ENCODE data around the gene BARX2. TPM values are rescaled to one million over a fixed set of nuclear protein-coding genes. Genes with fewer than 3 reads are reported as not detected.

BARX2 gene
- total RNA-seq, 1 donor from 2014 or later = 0.18 TPM

DNA sequence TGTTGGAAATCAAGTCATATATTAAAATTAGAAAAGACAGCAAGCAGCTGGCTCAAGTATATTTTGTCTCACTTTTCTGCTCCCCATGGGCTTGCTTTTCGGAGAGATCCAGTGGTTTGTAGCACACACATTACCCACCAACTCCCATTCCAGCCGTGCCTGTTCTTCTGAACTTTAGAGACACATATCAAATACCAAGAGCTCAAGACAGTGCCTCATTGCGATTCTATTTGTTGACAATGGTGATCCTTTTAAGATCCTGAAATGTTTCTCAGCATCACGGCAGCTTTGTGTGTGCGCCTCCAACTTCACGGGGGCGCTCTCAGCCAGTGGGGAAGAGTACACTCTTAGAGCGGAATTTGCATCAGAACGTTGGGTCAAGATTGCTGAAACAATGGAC, 52.9 kb downstream of the BARX2 start:
- H3K27me3 Mint-ChIP-seq (ENCODE audit: unreplicated experiment) = no peaks in the 10 kb centered on the region
- DNase-seq (ENCODE audit: low spot score) = no peak
- no peak overlapping the region for H3K27ac Mint-ChIP-seq (ENCODE audit: unreplicated experiment)
- H3K9me3 Mint-ChIP-seq (ENCODE audit: unreplicated experiment) = peaks cover 7% of the 10 kb centered on the region
- H3K36me3 Mint-ChIP-seq (ENCODE audit: low read depth, unreplicated experiment) = no peaks in the 10 kb centered on the region
- no peak overlapping the region for H3K4me3 Mint-ChIP-seq (ENCODE audit: unreplicated experiment)
- H3K4me1 Mint-ChIP-seq (ENCODE audit: unreplicated experiment) = peaks cover 10% of the 10 kb centered on the region
- TF ChIP-seq, protein P1, sequence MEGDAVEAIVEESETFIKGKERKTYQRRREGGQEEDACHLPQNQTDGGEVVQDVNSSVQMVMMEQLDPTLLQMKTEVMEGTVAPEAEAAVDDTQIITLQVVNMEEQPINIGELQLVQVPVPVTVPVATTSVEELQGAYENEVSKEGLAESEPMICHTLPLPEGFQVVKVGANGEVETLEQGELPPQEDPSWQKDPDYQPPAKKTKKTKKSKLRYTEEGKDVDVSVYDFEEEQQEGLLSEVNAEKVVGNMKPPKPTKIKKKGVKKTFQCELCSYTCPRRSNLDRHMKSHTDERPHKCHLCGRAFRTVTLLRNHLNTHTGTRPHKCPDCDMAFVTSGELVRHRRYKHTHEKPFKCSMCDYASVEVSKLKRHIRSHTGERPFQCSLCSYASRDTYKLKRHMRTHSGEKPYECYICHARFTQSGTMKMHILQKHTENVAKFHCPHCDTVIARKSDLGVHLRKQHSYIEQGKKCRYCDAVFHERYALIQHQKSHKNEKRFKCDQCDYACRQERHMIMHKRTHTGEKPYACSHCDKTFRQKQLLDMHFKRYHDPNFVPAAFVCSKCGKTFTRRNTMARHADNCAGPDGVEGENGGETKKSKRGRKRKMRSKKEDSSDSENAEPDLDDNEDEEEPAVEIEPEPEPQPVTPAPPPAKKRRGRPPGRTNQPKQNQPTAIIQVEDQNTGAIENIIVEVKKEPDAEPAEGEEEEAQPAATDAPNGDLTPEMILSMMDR (IDR thresholded peaks at IDR 0.05; ENCODE audit: unreplicated experiment) = no peak

DNA sequence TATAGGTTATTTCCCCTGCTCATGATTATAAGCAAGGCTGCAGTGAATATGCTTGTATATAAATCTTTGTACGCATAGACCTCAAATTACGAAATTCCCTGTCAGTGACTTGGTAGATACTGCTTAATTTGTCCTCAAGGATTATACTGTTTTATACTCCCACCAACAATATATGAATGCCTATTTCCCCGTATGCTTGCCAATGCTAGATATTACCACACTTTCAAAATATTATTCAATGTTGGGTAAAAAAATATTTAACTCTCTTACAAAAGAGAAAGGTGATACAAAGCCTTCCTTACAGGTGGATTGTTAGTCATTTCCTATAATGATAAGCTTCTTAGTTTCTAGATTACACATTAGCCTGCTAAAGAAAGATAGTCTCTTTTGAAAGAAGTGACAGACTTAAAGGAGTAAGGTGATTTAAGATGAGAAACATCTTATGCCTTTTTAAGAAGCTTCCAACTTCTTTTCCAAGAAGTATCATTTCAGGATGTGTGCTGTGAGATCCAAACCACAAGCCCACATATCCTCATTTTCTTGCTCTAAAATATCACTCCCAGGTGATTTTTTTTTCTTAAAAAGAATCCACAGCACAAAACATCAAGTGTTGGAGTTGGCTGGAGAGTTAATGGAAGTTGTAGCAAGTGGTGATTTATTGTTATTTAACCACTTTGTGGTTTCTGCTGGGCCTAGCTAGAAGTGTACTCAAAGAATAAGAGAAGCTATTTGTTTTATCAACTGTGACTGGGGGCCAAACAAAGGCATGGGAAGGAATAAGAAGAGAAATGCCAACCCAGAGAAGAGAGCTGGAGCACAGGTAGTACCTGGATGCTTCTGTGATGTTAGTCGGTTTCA, 59.2 kb downstream of the BARX2 start:
- Mint-ChIP-seq H3K27me3 (ENCODE audit: unreplicated experiment) (peaks cover 3% of the 10 kb centered on the region), H3K9me3 (ENCODE audit: unreplicated experiment) (peaks cover 7% of the 10 kb centered on the region), H3K4me3 (ENCODE audit: unreplicated experiment) (no peak overlapping the region), H3K4me1 (ENCODE audit: unreplicated experiment) (peaks cover 7% of the 10 kb centered on the region), H3K36me3 (ENCODE audit: low read depth, unreplicated experiment) (no peaks in the 10 kb centered on the region), H3K27ac (ENCODE audit: unreplicated experiment) (no peak overlapping the region)
- TF ChIP-seq, protein P1 (IDR thresholded peaks at IDR 0.05; ENCODE audit: unreplicated experiment) = no peak
- no peak for DNase-seq (ENCODE audit: low spot score)

DNA sequence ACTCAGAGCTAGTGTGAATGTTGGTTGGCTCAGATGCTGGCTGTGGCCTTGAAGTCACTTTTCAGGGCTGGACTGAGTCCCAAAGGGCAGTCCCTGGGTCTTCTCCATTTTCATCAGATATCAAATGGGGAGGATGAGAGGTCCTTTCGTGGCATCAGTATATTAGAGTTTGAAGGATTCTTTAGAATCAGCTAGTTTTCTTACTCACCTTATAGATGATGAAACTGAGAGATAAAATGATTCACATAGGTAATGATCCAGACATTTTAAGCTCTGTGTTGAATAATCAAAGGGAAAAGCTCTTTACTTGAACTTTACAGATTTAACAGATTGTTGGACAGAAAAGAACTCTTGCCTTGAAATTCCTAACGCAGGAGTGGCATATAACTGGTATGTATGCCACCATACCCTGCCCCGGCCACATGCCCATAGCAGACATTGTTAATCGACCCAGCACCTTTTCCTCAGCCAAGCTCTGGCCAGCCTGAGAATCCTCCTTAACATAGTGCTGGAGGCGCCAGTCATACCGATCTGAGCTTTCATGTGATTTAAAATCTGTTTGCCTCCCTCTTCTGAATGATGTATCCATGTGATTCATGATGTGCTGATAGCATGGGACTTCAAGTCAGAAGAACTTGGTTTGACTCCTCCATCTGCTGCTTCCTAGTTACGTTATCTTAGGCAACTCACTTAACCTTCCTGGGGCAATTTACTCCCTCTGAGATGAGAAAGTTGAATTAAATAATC, 60.0 kb downstream of the BARX2 start:
- TF ChIP-seq, protein P1 (IDR thresholded peaks at IDR 0.05; ENCODE audit: unreplicated experiment) = no peak
- H3K27ac Mint-ChIP-seq (ENCODE audit: unreplicated experiment) = no peak overlapping the region
- no peaks in the 10 kb centered on the region for H3K36me3 Mint-ChIP-seq (ENCODE audit: low read depth, unreplicated experiment)
- peaks cover 3% of the 10 kb centered on the region for H3K27me3 Mint-ChIP-seq (ENCODE audit: unreplicated experiment)
- H3K4me3 Mint-ChIP-seq (ENCODE audit: unreplicated experiment) = no peak overlapping the region
- H3K4me1 Mint-ChIP-seq (ENCODE audit: unreplicated experiment) = peaks cover 7% of the 10 kb centered on the region
- peaks cover 5% of the 10 kb centered on the region for H3K9me3 Mint-ChIP-seq (ENCODE audit: unreplicated experiment)
- no peak for DNase-seq (ENCODE audit: low spot score)

DNA sequence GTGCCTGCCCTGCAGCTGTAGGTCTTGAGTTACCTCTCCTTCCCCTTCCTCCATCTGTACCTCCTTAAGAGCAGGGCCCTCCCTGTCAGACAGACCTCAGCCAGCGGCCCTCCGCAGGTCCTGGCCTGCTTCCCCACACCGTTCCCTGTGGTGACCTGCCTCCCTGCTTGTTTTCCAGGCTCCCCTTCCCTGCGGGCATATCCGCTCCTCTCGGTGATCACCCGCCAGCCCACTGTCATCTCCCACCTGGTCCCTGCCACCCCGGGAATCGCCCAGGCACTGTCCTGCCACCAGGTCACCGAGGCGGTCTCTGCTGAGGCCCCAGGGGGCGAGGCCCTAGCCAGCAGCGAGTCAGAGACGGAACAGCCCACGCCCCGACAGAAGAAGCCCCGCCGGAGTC, 60.9 kb downstream of the BARX2 start:
- Mint-ChIP-seq H3K27me3 (ENCODE audit: unreplicated experiment) (peaks cover 3% of the 10 kb centered on the region), H3K4me1 (ENCODE audit: unreplicated experiment) (peaks cover 7% of the 10 kb centered on the region), H3K36me3 (ENCODE audit: low read depth, unreplicated experiment) (no peaks in the 10 kb centered on the region), H3K9me3 (ENCODE audit: unreplicated experiment) (no peaks in the 10 kb centered on the region), H3K4me3 (ENCODE audit: unreplicated experiment) (no peak overlapping the region), H3K27ac (ENCODE audit: unreplicated experiment) (no peak overlapping the region)
- TF ChIP-seq, protein P1 (IDR thresholded peaks at IDR 0.05; ENCODE audit: unreplicated experiment) = no peak
- DNase-seq (ENCODE audit: low spot score) = no peak

Data from endothelial cell (in vitro differentiated cells).